ENCODE data around the gene CAB39.

GRCh38 chr2:230778350-230779063 is 65.9 kb downstream of the CAB39 start:
- no peak for TF ChIP-seq CTCF (IDR thresholded peaks at IDR 0.05)
- TF ChIP-seq POLR2A (IDR thresholded peaks at IDR 0.05) = no peak
- TF ChIP-seq EP300 (IDR thresholded peaks at IDR 0.05) = no peak
- TF ChIP-seq POLR2AphosphoS5 (IDR thresholded peaks at IDR 0.05) = no peak
